Measurements from ENCODE around the gene ESYT3.
"Not testable (repeated sequence)": the region's sequence is repeated elsewhere in the genome, so short reads cannot be mapped to it uniquely, and the experiment has no call there.

Gene ESYT3

DNA sequence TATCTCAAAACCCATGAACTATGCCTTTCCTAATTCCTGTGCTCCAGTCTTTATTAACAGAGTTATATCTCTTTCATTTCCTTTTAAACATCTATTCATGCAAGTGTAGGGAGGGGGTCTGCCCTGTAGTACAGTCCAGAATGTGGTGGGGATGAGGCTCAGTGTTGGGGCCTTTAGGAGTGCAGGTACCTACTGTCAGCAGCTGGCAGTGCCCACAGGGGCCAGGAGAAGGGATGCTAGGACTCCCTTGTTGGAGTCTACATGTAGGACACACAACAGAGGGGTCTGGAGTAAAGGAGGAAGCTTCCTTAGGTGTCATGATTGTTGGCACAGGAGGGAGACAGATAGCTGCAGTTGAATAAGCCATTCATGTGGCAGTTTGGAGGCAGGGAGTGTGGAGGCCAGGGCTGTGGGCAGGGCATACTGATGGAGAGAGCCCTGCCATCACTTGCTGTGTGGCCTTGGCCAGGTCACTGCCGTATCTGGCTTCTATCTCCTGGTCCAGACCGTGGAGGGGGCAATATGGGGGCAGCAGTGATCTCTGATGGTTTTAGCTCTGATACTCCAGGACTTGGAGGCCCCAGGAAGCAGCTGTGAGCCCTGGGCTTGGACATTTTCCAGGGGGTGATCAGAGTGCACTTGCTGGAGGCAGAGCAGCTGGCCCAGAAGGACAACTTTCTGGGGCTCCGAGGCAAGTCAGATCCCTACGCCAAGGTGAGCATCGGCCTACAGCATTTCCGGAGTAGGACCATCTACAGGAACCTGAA, 29.5 kb downstream of the ESYT3 start:
- no peak for DNase-seq

DNA sequence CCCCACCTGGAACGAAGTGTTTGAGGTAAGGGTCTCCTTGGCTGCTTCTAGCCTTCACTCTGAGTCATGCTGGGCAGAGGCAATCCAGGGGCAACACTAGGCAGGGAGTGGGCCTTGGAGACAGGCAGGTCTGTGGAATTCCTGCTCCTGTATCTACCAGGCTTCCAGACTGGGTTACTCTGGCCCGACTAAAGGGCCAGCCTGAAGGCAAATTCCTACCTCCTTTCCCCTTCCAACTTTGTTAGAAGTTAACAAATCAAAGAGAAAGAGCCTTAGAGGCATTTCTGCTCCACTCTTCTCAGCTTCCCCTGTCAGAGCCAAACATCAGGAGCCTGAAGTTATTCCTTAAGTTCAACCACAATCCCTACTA, 30.1 kb downstream of the ESYT3 start:
- no peak for DNase-seq

DNA sequence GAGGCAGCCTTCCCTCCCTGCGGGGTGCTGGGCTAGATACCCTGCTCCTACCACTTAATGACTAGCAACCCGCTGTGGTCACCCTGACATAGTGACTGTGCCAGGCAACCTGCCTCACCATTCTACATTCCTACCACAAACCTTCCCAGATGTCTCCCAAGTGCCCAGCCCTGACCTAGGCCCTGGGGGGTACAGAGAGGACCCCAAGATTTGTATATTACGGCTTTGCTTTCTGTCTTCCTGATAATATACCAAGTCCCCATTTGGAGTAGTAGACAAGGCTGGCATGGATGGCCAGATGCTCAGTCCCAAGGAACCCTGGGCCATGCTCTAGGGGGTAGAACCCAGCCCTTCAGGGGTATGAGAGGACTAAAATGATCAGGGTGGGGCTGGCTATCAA, 31.0 kb downstream of the ESYT3 start:
- no peak for DNase-seq

DNA sequence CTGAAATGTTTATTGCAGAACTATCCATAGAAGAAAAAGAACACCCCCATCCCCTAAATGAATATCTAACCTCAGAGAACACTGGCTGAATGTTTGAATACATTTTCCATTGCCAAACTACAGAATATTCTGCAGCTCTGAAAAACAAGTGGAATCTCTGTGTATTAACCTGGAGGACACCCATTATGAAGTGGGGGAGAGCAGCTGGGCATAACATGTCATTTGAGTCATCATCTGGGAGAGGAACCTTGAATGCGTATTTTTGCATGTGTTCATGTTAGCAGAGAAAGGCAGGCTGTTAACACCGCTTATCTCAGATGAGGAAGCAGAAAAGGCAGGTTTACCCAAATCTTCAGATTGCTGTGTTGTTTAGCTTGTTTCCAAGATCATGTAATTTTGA, 31.5 kb downstream of the ESYT3 start:
- DNase-seq = no peak

DNA sequence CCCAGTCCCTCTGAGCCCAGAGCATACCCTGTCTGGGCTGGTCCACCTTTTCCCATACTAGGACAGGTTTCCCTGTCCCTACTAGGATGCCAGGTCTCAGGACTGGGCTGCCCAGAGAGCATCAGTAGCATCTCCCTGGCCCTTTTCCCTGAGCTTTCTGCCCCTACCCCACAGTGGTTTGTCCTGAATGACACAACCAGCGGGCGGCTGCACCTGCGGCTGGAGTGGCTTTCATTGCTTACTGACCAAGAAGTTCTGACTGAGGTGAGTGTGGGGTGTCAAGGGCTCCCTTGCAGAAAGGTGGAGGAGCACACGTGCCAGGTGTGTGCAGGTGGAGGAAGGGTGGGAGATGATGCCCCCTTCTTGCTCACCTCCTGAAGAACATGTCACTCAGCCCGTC, 33.5 kb downstream of the ESYT3 start:
- DNase-seq = no peak

DNA sequence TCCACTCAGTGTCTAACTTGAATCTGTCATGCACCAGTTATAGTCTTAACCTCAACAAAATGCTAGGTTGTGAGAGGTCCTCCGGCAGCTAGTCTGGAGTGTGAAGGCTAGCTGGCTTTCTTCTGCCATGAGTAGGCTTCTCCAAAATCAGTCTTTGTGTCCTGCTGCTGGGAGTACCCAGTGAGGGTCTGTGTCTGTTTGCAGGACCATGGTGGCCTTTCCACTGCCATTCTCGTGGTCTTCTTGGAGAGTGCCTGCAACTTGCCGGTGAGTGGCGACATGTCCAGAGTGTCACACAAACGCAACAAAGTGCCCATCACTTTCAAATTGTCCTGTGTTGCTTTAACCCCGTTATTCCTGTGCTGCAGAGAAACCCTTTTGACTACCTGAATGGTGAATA, 34.0 kb downstream of the ESYT3 start:
- DNase-seq = no peak

DNA sequence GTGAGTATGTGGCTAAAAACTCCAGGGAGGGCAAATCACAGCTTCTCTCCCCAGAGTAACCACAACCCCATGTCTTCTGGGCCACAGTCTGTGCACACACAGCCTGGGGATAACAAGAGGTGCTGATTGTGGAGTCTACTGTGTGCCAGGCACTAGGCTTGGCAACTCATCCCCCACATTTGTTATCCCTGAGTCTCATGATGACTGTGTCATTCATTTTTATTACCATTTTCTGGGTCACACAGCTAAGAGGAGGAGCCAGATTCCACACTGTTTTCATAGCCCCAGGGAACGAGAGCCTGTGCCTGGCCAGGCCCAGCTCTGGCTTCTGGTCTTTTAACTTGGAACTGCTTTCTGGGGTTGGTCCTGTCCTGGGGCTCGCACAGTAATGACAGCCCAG, 34.5 kb downstream of the ESYT3 start:
- no peak for DNase-seq

DNA sequence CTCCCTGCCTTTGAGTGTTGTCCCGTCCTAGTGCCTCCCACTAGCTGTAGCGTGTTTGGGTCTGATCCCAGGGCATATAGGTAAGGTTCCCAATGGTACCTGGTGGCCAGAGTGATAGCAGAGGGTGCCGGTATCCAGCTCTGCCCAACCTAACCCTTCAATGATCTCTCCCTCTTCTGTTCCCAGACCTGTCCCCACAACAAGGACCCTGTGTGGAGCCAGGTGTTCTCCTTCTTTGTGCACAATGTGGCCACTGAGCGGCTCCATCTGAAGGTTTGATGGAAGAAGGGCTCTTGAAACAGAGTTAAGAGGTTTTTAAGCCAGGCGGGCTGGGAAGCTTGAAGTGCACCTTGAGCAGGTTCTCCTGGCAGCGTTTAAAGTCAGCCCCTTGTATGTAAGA, 35.5 kb downstream of the ESYT3 start:
- no peak for DNase-seq

DNA sequence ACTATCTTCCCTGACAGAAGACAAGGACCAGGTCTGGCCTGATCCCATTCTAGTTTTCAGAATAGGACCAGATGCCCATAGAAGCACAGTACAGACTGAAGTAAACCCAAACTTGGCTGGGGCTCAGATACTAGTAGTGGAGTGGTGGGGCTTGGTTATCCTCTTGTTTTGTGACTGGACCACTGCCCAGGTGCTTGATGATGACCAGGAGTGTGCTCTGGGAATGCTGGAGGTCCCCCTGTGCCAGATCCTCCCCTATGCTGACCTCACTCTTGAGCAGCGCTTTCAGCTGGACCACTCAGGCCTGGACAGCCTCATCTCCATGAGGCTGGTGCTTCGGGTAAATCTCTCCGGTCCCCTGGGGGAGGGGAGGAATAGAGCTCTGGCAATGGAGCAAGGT, 36.3 kb downstream of the ESYT3 start:
- DNase-seq = no peak

DNA sequence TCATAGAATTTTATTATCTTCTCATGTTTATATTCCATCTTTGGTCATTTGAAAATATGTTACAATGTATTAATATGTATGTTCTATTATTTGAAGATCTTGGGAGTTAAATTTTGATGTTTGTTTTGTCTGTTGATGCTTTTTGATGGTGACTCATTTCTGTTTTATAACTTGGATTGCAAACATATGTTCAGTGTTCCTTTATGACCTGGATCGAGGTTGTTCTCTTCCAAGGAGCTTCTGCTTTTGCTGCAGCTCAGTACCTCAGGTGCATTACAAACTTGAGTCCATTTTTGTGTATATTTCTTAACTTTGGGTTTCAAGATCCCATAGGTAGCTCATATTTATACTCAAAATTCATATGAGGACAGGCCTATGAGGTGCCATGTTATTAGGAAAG, 37.1 kb downstream of the ESYT3 start:
- no peak for DNase-seq

DNA sequence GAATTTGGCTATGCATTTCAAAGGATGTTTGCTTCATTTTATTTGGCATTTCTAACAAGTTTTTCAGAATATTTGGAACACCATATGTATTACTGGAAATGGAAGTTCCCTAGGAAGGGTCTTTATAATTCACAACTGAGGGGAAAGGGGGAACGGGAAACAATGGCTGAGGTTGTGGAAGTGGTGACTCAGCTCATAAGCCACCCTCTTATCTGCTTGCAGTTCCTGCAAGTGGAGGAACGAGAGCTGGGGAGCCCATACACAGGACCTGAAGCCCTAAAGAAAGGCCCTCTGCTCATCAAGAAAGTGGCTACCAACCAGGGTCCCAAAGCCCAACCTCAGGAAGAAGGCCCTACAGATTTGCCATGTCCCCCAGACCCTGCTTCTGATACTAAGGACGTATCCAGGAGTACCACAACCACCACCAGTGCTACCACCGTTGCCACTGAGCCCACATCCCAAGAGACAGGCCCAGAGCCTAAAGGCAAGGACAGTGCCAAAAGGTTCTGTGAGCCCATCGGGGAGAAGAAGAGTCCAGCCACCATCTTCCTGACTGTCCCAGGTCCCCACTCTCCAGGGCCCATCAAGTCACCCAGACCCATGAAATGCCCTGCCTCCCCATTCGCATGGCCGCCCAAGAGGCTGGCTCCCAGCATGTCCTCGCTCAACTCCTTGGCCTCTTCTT, 37.9 kb downstream of the ESYT3 start:
- no peak for DNase-seq

DNA sequence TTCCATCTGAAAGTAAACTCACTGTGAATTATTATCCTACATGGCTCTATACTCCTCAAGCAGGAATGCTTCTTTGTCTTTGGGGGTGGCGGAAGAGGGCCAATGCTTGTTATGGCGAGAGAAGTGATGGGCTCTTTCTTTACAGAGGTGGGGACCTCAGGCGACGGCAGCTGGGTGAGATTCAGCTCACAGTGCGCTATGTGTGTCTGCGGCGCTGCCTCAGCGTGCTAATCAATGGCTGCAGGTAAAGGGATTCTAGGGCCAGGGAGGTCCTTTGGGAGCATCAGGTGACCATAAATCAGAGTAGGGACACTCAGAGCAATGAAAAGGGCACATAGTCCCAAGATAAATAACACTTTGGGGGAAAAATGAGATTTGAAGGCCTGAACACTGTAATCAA, 39.0 kb downstream of the ESYT3 start:
- DNase-seq = no peak

DNA sequence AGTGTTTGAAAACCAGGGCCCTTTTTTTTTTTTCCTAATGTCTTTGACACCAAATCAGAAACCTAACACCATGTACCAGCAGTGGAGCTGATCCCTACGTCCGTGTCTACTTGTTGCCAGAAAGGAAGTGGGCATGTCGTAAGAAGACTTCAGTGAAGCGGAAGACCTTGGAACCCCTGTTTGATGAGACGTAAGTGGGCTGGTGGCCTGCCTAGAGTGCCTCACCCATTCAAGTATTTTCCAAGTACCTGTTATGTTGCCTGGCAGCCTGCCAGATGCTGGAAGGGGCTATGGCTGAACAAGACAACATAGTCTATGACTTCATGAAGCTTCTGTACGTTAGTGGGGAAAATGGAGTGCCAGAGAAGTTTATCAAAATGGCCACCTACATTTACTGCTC, 39.7 kb downstream of the ESYT3 start:
- DNase-seq = no peak

DNA sequence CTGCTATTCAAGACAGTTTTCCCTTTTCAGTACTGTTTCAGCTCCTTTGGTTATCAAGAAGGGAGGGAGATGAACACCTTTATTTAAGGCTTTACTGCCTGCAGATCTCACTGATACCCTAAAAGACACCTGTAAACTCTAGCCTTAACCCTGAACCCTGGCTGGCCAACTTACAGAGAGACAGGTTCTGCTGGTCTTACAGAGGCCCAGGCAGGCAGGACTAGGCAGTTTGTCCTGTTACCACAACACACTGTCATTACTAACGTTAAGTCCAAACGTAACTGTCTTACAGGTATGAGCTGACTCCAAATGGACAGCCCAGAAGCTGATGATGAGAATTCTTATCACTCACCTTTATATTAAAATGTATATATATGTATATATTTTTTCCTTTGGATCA, 42.1 kb downstream of the ESYT3 start:
- DNase-seq = no peak

DNA sequence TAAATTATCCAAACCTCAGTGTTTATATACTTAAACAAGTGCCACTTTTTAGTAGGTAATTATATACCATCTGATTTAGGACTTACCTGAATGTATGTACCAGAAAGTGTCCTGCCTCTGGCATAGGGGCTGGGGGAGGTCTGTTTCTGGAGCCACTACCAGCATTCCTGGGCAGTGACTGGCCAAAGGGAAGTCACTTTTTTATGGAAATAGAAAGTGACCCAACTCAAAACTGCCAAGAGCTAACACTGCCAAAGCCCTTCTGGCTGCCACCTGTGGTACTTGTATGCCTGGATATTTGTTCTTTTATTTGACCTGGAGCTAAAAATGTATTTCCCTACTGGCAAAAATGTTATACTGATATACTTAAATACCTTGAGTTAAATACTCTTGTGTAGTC, 42.7 kb downstream of the ESYT3 start:
- no peak for DNase-seq

DNA sequence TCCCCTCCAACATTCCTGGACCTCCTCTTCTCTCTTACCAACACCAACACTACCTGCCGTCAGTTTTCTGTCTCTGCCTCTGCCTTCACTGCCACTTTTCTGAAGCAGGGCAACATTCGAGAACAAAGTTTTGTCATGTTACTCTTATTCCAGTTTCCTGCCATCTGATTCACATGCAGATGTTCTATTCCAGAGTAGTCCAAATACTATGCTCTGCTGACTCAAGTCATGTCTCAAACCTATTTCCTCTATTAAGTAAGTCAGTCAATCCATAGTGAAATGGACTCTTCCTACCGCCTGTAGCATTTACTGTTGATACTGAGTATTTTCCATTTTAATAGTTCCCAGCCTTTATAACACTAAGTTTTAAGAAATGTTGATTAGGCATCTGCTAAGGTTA, 43.4 kb downstream of the ESYT3 start:
- no peak for DNase-seq

DNA sequence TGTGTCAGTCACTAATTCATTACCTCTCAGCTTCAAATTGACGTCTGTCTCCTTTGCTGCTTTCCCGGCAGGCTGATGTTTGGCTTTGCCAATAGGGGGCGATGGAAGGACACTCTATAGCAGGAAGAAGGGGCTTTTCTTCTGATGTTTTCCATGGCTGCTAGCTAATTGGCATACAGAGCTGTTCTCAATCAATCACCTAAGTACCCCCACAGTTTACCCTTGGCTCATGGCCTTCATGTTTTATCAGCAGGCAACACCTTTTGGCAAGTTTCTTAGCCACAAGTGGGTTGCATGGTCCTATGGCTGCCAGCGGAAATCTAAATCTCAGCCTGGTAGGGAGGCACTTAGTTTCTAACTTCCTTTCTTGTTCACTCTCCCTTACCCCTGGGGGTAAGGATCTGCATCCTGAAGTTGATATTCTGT, 45.0 kb downstream of the ESYT3 start:
- peak; percentile 37 for DNase-seq

DNA sequence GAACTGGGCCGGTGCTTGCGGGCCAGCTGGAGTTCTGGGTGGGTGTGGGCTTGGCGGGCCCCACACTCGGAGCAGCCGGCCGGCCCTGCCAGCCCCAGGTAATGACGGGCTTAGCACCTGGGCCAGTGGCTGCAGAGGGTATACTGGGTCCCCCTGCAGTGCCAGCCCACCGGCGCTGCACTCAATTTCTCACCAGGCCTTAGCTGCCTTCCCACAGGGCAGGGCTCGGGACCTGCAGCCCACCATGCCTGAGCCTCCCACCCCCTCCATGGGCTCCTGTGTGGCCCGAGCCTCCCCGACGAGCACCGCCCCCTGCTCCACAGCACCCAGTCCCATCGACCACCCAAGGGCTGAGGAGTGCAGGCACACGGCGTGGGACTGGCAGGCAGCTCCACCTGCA, 50.3 kb downstream of the ESYT3 start:
- not testable (repeated sequence) for DNase-seq

DNA sequence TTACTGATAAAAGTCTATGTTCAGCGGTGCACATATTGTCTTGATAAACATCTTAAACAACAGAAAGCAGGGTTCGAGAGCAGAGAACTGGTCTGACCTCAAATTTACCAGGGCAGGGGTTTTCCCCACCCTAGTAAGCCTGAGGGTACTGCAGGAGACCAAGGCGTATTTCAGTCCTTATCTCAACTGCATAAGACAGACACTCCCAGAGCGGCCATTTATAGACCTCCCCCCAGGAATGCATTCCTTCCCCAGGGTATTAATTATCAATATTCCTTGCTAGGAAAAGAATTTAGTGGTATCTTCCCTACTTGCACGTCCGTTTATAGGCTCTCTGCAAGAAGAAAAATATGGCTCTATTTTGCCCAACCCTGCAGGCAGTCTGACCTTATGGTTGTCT, 52.2 kb downstream of the ESYT3 start:
- DNase-seq = not testable (repeated sequence)

DNA sequence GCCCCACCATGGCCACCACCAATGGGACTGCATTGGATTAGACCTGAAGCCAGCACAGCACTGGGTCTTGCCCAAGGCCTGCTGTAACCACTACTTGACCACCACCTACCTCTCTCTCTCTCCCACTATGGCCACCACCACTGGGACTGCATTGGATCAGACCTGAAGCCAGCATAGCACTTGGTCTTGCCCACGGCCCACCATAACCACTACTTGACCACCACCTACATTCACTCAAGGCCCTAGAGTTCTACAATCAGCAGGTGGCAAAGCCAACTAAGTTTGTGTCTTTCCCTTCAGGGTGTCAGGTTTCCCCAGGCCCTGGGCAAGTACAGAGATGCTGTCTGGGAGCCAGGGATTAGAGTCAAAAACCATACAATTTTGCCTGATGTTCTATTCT, 57.6 kb downstream of the ESYT3 start:
- no peak for DNase-seq

DNA sequence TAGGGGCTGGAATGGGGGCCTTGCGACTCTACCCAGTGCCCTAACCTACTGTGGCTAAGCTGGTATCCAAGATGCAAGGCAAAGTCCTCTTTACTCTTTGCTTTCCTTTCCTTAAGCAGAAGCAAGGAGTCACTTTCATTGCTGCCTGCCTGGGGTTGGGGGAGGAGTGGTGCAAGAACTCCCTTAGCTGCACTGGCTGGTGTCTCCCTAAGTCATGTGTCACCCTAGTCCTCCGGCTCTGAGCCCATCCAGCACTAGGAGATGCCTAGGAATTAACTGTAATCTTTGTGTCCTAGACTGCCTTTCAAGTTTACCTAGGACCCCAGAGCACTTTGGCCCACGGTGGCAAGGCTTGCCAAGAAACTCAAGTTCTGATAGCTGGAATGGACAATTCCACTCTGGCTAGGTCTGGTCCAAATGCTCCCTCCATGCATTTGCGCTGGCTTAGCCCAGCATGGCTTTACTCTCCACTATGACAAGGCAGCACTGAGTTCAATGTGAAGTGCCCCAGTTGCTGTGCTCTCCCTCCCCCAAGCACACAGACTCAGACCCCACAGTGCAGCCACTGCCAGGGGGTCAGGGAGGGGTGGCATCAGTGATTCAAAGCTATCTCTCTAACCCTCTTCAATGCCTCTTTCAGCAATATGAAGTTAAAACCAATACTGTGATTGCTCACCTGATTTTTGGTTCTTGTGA, 58.7 kb downstream of the ESYT3 start:
- DNase-seq = no peak

DNA sequence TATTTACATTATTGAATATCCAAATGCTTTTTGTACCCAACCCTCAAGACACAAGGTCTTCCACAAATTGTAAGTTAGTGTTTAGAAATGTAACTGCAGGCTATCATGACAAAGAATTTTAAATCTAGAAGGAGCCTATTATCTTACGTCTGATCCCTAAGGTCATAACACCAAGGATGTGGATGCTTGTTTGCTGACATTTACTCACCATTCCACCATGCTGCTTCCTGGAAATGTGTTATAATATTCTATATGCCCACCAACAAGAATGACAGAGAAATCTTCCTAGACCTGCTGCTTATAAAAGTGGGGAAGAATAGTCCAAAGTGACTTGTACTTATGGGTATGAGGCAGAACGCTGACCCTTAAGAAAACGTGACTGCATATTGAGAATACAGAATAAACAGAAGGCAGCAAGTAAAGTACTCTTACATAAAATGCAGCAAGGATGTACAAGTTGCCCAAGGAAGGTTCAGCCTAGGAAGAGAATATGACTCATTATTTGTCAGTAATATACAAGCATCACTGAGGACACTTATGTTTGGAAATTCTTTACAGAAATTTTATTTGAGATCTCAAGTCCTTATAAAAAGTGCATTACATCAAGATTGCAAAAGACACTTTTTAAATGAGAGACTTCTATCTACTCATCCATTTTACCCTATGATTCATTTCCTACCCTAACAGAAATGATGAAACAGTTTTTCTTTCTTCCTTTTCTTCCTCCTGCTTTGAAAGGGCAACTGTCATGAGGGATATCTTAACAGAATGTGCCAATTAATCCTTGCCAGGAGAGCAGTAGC, 59.6 kb downstream of the ESYT3 start:
- no peak for DNase-seq

DNA sequence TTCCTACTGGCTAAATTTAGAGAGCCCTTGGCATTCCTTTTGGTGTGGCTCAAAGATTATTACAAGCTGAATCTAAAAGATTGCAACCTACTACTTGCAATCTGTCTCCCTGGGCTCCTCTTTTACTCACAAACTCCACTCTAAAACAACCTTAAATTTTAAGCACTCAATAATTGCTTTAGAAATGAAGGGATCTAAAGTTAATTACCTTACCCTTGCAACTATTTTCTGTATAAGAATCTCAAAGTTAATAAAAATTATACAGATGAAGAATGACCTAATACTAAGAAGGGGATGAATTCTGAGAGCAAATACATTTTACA, 60.2 kb downstream of the ESYT3 start:
- no peak for DNase-seq

DNA sequence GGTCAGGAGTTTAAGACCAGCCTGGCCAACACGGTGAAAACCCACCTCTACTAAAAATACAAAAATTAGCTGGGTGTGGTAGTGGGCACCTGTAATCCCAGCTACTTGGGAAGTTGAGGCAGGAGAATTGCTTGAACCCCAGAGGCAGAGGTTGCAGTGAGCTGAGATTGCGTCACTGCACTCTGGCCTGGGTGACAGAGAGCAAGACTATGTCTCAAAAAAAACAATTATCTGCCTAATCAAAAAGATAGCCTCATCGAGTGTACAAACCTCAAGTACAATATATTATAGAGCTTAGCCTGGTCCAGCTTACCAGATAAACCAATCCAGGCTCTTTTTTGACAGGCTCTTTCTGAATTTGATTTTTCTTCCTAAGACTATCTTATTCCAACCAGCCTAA, 61.2 kb downstream of the ESYT3 start:
- DNase-seq = not testable (repeated sequence)
